ENCODE results near the gene SLC22A23.
"Not testable (repeated sequence)": the region's sequence is repeated elsewhere in the genome, so short reads cannot be mapped to it uniquely, and the experiment has no call there.

The SLC22A23 gene

DNA sequence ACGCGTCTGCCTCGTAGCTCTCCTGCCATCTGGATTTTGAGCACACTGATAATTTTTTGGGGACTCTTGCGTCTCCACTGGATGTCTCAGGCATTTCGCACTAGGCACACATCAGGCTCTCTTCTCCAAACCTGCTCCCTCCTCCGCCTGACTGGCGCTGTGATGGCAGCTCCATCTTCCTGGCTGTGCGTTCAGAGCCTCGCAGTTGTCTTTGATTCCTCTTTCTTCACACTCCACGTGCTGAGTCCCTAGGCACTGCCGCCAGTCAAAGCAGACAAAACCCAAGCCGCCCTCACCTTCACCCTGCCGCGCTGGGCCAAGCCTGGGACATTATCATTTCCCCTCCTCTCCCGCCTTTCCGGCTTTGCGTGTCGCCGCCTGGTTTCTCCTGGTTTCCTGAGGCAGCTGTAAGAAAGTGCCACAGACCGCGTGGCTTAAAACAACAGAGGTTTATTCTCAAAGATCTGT, 197.3 kb downstream of the SLC22A23 start:
- DNase-seq: peak; percentile 75

DNA sequence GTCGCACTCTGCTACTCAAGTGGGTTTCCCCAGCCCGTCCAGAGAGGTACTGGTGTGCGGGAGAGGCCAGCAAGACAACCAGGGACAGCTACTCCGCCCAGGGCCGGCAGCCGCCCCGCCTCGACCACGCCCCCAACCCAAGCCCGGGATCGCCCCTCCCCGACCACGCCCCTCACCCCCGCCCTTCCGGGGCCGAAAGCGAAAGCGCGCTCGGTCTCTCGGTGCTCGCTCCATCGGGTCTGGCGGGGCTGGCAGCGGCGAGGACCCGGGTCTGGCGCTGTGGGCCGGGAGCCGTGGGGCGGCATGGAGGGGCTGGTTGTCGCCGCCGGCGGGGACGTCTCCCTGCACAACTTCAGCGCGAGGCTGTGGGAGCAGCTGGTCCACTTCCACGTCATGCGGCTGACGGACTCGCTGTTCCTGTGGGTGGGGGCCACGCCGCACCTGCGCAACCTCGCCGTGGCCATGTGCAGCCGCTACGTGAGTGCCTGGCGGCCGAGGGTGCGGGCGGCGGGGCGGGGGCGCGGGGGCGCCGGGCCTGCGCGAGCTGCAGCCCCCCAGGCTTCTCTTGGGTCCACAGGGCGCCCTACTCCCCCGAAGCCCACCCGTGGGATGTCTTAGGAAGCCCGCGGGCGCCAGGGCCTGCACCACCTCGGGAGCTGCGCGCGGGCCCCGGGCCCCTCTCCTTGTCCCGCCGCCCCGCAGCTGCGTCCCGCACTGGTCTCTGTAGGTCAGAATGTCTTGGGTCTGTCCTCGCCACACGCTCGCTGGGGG, 197.9 kb downstream of the SLC22A23 start, which contains the start of gene PSMG4:
TSS of gene PSMG4 (plus strand) at position 228 of the 771 bp plus-strand sequence. CDS start at position 304, 76 bp downstream.
- DNase-seq: peak; percentile 95

DNA sequence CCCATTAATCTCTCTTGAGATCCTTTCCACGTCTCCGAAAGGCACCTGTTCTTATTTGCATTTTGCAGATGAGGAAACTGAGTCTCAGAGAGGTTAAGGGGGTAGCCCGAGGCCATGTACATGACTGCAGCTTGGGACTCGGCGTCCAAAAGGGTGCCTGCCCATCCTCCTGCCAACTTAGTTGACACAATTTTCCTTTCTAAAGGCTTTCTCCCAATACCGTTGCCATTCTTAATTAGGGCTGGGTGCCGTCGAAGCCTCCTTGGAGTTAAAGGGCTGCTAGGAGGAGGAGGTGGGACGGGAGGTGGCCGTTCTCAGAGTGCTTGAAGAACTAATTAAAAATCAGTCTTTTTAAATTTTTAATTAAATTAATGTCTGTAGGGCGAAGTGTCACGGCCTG, 198.6 kb downstream of the SLC22A23 start:
- DNase-seq: no peak

DNA sequence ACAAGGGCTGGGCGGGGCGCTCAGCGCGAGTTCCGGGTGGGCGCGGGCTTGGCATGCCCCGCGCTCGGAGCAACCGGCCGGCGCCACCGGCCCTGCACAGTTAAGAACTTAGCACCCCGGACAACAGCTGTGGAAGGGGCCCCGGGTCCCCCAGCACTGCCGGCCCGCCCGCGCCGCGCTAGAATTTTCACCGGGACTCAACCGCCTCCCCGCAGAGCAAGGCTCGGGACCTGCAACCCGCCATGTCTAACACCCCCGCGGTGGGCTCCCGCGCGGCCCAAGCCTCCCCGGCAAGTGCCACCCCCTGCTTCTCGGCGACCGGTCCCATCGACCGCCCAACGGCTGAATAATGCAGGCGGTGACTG, 203.3 kb downstream of the SLC22A23 start:
- no peak for DNase-seq

DNA sequence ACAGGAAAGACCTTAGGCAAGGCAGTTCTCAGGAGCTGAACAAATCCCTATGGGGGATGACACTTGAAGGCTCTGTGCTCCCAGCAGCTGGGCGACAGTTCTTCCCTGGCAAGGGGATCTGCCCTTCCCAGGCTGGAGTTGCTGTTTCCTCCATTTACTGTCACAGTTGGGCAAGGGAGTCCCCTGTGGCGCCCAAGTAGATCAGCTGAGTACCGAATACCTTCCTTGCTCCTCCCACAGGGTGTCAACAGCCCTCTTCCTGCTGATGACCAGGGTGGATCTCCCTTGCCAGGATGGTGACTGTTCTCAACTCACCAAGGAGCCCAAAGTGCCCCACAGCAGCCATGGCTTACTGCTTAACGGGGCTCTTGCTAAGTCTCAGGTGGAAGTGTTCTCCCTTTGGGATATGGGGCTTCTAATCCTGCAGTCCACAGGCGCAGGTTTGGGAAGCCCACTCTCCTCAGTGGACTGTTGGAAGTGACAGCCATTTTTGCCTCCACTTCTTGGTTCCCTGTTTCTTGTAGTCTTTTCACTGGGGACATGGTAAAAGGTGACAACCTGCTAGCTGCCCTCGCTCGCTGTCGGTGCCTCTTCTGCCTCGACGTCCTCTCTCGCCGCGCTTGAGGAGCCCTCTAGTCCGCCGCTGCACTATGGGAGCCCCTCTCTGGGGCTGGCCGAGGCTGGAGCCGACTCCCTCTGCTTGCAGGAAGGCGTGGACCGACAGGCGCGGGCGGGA, 203.8 kb downstream of the SLC22A23 start:
- no peak for DNase-seq

DNA sequence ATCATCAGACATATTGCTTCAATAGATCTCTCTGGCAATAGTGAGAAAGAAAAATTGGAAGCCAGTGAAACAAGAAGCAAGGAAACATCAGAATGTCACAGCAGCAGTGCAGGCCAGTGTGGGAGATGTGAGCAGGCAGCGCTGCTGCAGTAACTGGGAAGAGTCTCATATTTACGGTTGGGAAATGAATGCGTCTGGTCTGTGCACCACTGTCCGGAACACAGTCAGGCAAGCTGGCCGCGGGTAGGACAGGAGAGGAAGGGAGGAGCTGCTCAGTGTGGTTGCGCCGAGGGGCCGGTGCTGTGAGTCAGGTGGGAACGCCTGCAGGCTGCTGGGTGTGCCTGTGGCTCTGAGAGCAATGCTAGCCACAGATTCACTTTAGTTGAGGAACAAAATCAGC, 204.5 kb downstream of the SLC22A23 start:
- DNase-seq: peak; percentile 30

DNA sequence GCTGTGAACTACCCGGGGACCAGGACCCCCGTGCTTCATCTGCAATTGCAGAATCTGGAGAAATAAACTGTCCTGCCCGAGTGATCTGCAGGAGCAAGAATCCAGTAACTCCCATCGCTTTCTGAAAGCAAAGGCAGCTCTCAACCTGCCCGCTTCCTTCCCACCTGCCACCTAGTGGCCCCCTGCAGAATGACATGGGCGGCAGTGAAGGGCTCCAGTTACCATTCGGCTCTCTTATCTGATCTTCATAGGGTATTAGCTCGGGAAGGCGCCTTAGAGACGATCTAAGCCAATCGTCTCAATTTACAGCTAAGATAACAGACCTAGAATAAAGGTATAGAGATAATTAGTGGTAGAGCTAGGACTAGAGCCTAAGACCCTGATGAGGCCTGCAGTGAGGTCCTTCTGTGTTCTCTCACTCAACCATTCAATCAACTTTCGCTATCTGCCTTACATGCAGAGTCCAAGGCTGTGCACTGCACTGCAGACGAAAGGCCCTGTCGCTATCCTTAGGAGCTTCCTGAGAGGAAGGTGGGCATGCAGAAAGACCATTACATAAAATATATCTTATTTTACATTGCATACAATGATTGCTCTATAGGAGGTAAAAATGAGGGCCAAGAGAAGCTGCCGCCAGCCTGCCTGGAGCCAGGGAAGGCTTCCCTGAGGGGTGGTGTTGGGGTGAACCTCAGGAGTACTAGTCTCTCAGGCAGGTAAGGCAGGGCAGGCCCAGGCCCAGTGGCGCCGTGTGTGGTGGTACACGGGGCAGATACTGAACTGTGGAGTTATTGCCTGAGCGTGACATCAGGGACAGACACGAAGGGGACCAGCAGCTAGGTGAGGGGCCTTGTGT, 205.2 kb downstream of the SLC22A23 start:
- DNase-seq: peak; percentile 94

DNA sequence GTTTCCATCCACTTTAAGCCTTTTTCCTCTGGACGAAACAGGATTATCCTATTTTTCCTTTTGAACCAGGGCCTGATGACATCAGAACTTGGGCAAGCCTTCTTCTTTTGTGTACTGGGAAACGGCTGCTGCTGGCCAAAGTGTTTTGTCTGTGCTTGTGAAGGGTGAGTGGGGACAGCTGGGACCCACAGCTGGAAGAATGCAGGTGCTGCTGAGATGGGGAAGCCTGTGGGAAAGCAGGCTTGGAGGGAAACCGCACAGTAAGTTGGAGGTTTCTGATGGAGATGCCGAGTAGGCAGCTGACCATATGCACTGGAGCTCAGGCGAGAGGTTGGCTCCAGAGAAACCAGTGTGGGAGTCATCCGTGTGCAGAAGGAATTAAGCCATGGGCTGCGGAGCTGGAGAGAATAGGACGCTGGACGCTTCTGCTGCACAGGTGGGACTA, 206.6 kb downstream of the SLC22A23 start:
- no peak for DNase-seq

DNA sequence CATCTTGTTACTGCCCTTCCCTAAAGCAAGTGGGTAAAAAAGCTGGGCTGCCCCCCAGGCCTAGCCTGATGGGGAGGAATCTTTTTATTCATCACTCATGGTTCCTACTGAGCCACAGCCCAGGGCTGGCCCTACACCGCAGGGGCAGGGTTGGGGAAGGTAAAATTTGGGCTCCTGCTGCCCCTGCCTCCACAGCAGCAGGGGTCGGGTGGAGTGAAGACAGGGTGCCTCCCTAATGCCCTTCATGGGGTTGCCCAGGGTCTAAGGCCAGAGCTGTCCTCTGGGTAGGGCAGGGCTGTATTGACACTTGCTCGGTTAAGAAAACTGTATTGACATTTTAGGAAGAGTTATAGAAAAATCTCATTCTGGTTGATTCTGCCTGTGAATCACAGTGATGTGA, 207.0 kb downstream of the SLC22A23 start:
- DNase-seq: no peak

DNA sequence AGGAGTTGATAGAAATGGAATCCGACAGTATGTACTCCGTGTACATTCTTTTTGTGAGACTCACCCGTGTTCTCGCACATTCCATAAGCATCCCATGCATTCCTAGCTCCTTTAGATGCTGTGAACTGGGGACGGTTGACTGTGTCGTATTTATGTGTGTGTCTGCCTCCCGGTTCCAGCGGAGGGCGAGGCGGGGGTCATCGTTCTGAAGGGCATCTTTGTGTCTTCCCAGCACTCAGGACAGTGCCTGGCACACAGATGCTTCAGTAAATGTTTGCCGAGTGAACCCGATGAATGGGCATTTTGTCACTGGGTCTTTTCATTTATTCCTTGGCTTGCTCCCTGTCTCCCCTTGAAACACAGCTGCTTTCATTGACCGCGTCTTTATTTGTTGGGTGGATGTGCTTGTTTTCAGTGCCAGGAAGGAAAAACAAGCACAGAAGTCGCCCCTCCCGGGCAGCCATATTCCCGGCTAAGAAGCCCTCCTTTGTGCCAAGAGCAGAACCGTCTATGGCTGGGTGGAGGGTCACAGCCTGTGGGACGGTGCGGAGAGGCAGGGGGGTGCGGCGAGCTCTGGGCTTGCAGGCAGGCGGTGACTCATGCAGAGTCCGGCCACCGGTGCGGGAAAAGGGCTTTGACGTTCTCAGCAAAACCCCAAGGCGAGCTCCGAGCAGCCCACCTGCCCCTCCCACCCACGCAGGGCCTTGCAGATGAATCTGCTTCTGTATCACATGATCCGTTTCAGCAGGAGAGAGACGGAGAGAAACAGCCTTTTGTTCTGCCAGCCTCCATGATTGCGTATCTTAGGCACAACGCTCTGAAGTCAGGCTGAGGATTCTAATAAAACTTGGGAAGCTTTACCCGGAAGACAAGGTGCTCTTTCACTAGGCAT, 209.3 kb downstream of the SLC22A23 start:
- peak; percentile 18 for DNase-seq

DNA sequence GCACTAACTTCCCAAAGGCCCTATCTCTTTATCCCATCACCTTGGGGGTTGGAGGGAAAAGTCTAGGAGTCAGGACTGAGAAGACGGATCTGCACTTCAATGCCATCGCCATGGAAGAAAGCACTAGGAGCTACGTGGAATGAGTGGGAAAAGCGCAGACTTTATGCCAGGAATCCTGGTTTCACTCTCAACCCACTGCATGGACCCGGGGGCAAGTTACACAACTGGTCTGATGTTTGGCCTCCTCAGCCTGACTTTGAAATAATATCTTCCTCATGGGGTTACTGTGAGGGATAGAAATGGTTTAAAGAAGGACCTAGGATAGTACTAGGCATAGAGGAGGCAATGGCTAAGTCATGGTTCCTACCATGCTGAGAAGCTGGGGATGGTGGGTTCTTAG, 211.6 kb downstream of the SLC22A23 start:
- DNase-seq: no peak

DNA sequence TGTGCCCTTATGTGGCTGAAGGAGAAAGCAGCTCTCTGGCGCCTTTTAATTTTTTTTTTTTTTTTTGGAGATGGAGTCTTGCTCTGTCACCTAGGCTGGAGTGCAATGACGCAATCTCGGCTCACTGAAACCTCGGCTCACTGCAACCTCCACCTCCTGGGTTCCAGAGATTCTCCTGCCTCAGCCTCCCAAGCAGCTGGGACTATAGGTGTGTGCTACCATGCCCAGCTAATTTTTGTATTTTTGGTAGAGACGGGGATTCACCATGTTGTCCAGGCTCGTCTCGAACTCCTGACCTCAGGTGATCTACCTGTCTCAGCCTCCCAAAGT, 212.1 kb downstream of the SLC22A23 start:
- not testable (repeated sequence) for DNase-seq

DNA sequence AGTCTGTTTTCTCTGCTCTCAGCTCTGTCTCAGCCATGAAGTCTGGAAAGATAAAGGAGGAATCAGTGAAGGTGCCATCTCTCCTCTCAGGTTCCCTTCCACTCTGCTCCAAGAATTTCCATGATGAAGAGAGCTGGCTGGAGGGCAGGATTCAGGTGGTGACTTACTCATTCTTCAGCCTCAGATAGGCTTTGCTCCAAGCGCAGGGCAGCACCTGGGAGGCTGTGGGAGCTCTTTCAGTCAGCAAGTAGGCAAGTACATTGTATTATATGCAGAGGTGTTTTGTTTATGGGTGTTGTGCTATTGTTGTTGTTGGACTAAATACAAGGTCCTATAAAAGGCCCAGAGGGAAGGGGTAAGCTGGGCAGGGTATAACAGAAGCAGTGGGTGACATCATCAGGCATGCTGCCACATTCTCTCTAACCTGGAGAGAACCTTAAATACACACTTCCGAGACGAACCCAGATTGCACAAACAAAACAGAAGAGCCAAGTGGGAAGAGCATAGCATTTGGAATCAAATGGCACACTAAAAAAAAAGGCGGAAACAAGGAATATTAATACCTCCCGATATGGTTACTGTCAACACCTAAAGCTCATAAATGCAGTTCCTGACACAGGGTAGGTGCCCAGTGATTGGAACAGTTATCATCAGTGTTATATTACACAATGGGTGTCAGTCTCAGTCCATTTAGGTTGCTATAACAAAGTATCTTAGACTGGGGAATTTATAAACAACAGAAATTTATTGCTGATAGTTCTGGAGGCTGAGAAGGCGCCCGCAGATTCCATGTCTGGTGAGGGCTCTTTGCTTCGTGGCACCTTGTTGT, 212.6 kb downstream of the SLC22A23 start:
- DNase-seq: no peak

DNA sequence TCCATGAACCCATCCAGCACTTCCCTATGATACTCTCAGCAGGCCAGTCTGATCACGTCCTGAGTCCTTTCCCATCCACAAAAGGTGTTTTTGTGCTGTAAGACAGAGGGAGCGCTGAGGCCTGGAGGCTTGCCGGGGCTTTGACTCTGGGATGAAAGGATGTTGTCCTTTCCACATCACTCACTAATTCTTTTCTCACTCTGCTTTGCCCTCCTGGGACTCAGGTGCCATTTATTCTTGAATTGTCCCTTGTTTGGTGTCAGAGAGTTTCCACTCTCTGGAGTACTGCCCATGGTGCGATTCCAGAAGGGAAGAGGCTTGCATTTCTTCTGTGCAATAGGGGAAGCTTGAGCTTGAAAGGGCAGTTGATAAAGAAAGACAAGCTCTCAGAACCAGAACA, 214.1 kb downstream of the SLC22A23 start:
- no peak for DNase-seq

DNA sequence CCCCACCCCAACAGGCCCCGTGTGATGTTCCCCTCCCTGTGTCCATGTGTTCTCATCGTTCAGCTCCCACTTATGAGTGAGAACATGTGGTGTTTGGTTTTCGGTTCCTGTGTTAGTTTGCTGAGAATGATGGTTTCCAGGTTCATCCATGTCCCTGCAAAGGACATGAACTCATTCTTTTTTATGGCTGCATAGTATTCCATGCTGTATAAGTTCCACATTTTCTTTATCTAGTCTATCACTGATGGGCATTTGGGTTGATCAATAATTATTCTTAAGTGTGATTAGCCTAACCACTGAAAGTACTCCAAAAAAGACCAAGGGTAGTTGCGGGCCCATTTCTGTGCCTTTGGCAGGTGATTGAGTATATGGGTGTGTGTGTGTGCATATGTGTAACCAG, 215.1 kb downstream of the SLC22A23 start:
- not testable (repeated sequence) for DNase-seq

DNA sequence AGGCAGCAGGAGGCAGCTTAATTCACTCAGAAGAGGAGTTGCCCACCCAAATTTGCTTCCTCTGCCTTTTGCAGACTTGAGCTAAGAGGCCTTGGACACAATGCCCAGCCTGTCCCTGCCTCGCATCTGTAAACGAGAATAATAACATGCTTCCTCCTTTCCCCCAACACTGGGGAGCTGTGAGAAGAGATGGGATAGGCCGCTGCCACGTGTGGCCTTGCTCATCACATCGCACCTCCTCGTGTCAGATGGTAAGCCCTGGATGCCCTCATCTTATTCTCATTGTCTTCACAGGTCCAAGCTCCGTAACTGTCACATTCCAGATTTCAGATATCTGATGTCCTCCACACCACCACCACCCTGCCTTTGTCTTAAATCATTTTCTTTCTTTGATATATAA, 216.3 kb downstream of the SLC22A23 start:
- DNase-seq: no peak

DNA sequence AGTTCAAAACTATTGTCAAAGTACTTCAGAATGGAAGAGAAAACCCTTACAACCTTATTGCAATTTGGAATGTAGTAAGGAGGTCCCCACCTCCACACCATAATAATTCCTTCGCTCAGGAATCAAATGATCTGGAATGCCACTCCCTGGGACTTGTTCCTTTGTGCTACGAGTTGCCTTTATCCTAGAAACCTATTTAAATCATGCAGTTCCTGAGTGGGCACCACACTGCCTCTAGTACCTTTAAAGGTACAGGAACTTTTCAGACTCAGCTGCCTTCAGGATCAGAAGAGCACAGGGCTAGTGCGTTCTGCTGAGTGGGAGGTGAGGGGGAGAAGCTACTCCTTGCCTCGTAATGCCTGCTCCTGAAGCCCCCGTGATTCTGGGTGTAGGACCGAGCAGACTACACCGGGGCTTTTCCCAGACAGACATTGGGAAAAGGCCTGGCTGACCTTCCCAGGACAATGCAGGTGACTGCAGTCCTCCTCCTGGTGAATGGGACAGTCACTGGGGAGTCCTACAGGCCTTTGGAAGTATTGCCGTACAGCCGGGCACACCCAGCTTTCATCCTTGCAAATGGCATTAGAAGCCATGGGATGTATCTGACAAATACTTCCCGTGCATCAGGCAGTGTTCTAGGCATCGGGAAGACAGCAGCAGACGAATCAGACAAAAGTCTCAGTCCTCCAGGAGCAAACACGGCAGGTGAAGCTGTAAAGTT, 217.6 kb downstream of the SLC22A23 start:
- no peak for DNase-seq

DNA sequence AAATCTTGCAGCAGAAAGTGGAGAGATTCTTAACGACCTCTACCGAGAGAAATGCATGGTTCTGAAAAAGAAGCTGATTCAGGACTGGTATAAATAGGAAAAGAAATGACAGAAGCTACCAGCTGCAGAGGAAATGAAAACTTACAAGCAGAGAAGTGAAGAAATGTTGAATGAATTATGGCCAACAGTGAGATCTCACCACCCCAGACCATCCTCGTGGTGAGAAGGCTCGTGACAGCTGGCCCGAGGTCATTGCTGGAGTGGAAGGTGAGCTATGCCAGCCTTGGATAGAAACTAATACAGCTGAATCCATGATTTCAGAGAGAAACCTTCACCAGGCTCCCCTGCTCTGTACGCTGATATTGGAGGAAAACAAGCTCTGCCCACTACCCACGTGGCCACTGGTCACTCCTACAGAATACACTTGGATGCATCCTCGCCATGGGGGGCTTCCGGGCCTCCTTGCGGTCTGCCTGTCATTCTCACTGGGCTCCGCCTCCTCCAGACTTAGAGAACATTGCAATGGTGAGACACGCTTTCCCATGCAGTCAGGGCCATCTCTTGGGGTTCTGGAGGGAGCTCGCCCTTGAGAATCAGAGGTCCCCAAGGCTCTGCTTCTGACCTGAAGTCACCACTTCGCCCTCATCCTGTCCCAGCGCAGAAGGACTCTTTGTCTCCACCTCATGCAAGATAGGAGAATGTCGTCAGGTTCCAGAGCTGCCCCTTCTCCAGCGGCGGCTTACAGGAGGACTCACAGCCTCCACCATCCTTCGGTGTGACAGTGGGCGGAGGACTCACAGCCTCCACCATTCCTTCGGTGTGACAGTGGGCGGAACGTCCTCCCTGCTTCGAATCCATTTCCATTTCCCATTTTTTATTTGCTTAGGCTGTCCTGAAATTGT, 218.8 kb downstream of the SLC22A23 start:
- no peak for DNase-seq

DNA sequence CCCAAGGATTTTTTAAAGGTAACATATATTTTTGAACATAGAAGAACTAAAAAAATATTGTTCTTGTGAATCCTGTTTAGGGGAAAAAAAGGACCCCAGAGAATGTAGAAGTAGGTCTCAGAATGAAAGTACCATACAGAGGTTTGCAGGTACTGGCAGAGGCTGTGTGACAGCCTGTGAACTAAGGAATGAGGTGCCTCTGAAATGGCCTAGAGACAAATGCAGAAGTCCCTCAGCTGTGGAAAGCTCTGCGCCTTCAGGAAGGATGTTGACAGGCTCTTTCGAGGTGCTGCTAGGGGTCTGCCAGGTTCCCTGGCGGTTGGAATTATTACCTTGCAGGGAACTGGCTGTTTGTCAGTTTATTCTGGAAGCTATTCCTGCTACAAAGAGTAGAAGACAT, 220.8 kb downstream of the SLC22A23 start:
- no peak for DNase-seq

DNA sequence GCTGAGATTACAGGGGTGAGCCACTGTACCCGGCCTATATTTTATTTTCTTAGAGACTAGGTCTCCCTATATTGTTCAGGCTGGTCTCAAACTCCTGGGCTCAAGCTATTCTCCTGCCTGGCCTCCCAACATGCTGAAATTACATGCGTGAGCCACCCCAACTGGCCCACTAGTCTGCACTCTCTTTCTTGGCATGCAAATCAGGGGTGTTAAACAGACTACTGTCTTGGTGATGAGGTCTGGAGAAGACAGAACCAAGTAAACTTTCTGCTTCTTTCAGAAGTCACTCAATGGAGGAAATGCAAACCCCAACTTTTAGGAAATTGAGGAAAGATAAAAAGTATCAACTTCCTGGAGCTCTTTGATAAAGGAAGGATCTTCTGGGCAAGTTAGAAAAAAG, 221.4 kb downstream of the SLC22A23 start:
- no peak for DNase-seq

All from hematopoietic multipotent progenitor cell treated with erythropoietin and hydrocortisone succinate and interleukin-3 and kit ligand, for 4 days (in vitro differentiated cells).